Calu3 (cell line): ENCODE measurements around the gene UNC50. TPM values are rescaled to one million over a fixed set of nuclear protein-coding genes. Genes with fewer than 3 reads are reported as not detected.
"Not testable (repeated sequence)": the region's sequence is repeated elsewhere in the genome, so short reads cannot be mapped to it uniquely, and the experiment has no call there.

Source experiments
- BruUV-seq: library from RNA; stranded (reverse); fragments of 400-500 nt; replicated peaks from 2 replicates; lab custom pipeline; 2021; lab: Mats Ljungman, UMichigan
- CTCF ChIA-PET: fragments of 300-600 bp; sonication (Branson Sonifier 250); formaldehyde crosslinking; loops from one replicate; lab custom pipeline; 2022; ENCODE audit warnings: antibody characterized with exemption; lab: Charles Lee
- DNase-seq: peaks from one replicate; pipeline ENCODE4 v3.0.0; 2022
- H3K27ac Mint-ChIP-seq: one replicate; pipeline ENCODE4 v1.8.0; 2022; ENCODE audit warnings: mixed read lengths; ENCODE audit not compliant: unreplicated experiment
- H3K27me3 Mint-ChIP-seq: one replicate; pipeline ENCODE4 v1.8.0; 2022; ENCODE audit warnings: mixed read lengths; ENCODE audit not compliant: unreplicated experiment
- H3K36me3 Mint-ChIP-seq: one replicate; pipeline ENCODE4 v1.8.0; 2022; ENCODE audit warnings: mild to moderate bottlenecking, moderate library complexity, mixed read lengths; ENCODE audit not compliant: insufficient read depth, unreplicated experiment
- H3K4me1 Mint-ChIP-seq: one replicate; pipeline ENCODE4 v1.8.0; 2022; ENCODE audit warnings: mild to moderate bottlenecking, low read depth, mixed read lengths; ENCODE audit not compliant: unreplicated experiment
- H3K4me3 Mint-ChIP-seq: one replicate; pipeline ENCODE4 v1.8.0; 2022; ENCODE audit warnings: mild to moderate bottlenecking, low read depth, moderate library complexity, mixed read lengths; ENCODE audit not compliant: unreplicated experiment
- H3K9me3 Mint-ChIP-seq: one replicate; pipeline ENCODE4 v1.8.0; 2022; ENCODE audit warnings: low read depth, mixed read lengths; ENCODE audit not compliant: unreplicated experiment
- intact Hi-C: fragments of 100-400 bp; cut with micrococcal nuclease; formaldehyde crosslinking; loops from one replicate; pipeline ENCODE4 v1.10.0; 2022; ENCODE audit not compliant: unreplicated experiment
- total RNA-seq: library from RNA; stranded (reverse); gene quantifications from 2 replicates; pipeline ENCODE4 v1.2.3, GENCODE V29; 2022
- TF ChIP-seq, protein P1 (sequence below): fragments of 200-600 bp; IDR thresholded peaks from one replicate; pipeline ENCODE4 v1.8.0; 2022; ENCODE audit warnings: antibody characterized with exemption; ENCODE audit not compliant: unreplicated experiment

UNC50 gene
- total RNA-seq, 1 experiment from 2014 or later: 33.0 TPM

DNA sequence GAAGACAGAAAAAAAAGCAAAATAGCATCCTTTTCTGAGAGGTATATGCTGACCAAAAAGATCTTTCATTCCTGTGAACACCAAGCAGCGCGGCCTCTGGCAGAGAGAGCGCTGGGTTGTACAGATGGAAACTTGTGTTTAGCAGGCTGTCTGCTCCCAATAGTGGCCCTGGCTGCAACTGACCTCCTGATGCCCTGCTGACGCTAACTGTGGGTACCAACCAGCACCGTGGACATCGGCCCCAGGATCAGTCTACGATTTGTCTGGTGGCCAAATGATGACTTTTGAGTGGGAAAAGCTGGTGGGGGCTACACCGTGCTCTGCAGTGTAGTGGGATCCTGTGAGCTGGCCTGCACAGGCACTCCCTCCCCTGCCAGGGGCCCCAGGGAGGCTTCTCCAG, 15.8 kb upstream of the UNC50 start:
- Mint-ChIP-seq H3K36me3 (peaks cover 26% of the 10 kb centered on the region), H3K4me1 (no peaks in the 10 kb centered on the region), H3K27me3 (no peaks in the 10 kb centered on the region), H3K27ac (no peak overlapping the region), H3K4me3 (no peak overlapping the region), H3K9me3 (no peaks in the 10 kb centered on the region)
- TF ChIP-seq, protein P1, sequence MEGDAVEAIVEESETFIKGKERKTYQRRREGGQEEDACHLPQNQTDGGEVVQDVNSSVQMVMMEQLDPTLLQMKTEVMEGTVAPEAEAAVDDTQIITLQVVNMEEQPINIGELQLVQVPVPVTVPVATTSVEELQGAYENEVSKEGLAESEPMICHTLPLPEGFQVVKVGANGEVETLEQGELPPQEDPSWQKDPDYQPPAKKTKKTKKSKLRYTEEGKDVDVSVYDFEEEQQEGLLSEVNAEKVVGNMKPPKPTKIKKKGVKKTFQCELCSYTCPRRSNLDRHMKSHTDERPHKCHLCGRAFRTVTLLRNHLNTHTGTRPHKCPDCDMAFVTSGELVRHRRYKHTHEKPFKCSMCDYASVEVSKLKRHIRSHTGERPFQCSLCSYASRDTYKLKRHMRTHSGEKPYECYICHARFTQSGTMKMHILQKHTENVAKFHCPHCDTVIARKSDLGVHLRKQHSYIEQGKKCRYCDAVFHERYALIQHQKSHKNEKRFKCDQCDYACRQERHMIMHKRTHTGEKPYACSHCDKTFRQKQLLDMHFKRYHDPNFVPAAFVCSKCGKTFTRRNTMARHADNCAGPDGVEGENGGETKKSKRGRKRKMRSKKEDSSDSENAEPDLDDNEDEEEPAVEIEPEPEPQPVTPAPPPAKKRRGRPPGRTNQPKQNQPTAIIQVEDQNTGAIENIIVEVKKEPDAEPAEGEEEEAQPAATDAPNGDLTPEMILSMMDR: no peak
- CTCF ChIA-PET: no interaction called here
- no TSS peak for BruUV-seq
- intact Hi-C loops: no loop called here
- no peak for DNase-seq

DNA sequence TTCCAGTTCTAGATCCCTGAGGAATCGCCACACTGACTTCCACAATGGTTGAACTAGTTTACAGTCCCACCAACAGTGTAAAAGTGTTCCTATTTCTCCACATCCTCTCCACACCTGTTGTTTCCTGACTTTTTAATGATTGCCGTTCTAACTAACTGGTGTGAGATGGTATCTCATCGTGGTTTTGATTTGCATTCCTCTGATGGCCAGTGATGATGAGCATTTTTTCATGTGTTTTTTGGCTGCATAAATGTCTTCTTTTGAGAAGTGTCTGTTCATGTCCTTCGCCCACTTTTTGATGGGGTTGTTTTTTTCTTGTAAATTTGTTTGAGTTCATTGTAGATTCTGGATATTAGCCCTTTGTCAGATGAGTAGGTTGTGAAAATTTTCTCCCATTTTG, 13.7 kb upstream of the UNC50 start:
- H3K27me3 Mint-ChIP-seq, CTCF ChIA-PET, intact Hi-C loops, H3K9me3 Mint-ChIP-seq, DNase-seq, H3K4me3 Mint-ChIP-seq, H3K4me1 Mint-ChIP-seq, BruUV-seq, H3K27ac Mint-ChIP-seq: not testable (repeated sequence)
- H3K36me3 Mint-ChIP-seq: peaks cover 36% of the 10 kb centered on the region

DNA sequence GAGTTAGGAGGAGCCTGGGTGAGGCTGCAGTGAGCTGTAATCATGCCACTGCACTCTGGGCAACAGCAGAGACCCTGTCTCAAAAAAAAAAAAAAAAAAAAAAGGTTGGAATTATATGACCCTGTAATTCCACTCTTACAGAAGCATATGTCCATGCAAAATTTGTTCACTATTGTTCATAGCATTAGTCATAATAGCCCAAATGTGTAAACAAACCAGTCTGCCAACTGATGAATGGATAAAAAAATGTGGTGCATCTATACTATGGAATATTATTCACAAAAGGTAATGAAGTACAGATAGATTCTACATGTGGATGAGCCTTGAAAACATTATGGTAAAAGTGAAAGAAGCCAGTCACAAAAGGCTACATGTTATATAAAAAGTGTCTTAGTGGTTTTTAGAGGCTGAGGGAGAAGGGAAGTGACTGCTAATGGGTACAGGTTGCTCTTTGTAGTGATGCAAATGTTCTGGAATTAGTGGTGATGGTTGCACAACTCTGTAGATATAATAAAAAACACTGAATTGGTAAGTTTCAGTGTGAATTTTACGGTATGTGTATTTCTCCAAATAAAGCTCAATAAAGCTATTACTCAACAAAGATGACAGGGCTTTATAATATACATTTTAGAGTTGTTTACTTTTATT, 9.5 kb upstream of the UNC50 start:
- TF ChIP-seq, protein P1: no peak
- CTCF ChIA-PET: no interaction called here
- BruUV-seq: no TSS peak
- Mint-ChIP-seq H3K4me3 (no peak overlapping the region), H3K9me3 (no peaks in the 10 kb centered on the region), H3K27ac (no peak overlapping the region), H3K4me1 (no peaks in the 10 kb centered on the region), H3K36me3 (peaks cover 41% of the 10 kb centered on the region), H3K27me3 (no peaks in the 10 kb centered on the region)
- intact Hi-C loops: no loop called here
- DNase-seq: no peak

DNA sequence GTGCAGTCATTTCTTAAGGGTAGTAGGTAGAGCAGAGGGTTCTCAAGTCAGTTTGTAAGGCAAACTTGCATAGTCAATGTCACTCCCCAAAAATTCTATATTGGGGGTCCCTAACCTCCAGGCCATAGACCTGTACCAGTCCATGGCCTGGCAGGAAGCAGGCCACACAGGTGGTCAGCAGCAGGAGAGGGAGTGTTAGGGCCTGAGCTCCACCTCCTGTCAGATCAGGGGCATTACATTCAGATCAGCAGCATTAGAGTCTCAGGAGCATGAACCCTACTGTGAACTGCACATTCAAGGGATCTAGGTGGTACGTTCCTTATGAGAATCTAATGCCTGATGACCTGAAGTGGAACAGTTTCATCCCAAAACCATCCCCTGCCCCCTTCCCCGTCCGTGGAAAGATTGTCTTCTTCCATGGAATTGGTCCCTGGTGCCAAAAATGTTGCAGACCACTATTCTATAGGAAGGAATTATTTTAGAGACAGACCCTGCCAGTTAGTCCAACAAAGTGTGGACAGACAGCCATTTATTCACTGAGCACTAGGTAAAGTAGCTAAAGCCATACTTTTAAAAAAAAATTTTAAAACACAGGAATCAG, 6.8 kb upstream of the UNC50 start:
- Mint-ChIP-seq H3K27ac (no peak overlapping the region), H3K36me3 (peaks cover 41% of the 10 kb centered on the region), H3K27me3 (no peaks in the 10 kb centered on the region), H3K4me3 (no peak overlapping the region), H3K4me1 (peaks cover 6% of the 10 kb centered on the region), H3K9me3 (no peaks in the 10 kb centered on the region)
- CTCF ChIA-PET: interaction anchor here (0.9 kb wide), 1 partner anchor 14 kb away, joined by 5 read pairs; no protein-coding TSS in a partner anchor
- BruUV-seq: no TSS peak
- intact Hi-C loops: loop anchor here (1.0 kb wide), 1 partner anchor 188 kb away; no protein-coding TSS in a partner anchor
- DNase-seq: peak; percentile 44
- TF ChIP-seq, protein P1: peak; percentile 65

DNA sequence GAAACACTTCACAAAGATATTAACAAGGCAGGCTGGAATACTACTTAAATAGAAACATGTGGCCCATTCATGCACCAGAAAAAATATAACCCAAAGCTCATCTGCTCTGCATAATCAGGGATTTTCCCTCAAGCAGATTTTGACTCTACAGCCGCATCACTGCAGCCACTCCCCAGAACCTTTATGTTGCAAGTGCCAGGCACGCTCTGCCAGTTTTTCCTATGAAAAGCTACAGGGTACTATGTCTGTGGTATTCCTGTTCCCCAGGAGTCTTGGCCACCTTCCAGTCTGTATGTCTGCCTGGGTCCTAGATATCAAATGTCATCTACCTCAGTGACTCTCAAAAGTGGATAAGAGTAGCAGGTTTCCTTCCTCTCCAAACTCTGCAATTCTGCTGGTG, 3.8 kb upstream of the UNC50 start:
- H3K27ac Mint-ChIP-seq: peak overlapping the region; percentile 33
- no peaks in the 10 kb centered on the region for H3K9me3 Mint-ChIP-seq
- DNase-seq: no peak
- H3K36me3 Mint-ChIP-seq: peaks cover 58% of the 10 kb centered on the region
- no peak overlapping the region for H3K4me3 Mint-ChIP-seq
- CTCF ChIA-PET: no interaction called here
- H3K4me1 Mint-ChIP-seq: peaks cover 19% of the 10 kb centered on the region
- TF ChIP-seq, protein P1: no peak
- intact Hi-C loops: no loop called here
- H3K27me3 Mint-ChIP-seq: no peaks in the 10 kb centered on the region
- no TSS peak for BruUV-seq
